GM19238 (cell line): ENCODE results near the gene RAB29.

Source experiments
- DNase-seq: peaks from one replicate; pipeline ENCODE4 v3.0.0; 2011; ENCODE audit warnings: low spot score; ENCODE audit not compliant: insufficient read length

RAB29 gene

GRCh38 chr1:205797168-205797567 lies 21.9 kb upstream of the RAB29 start:
- no peak for DNase-seq

DNA sequence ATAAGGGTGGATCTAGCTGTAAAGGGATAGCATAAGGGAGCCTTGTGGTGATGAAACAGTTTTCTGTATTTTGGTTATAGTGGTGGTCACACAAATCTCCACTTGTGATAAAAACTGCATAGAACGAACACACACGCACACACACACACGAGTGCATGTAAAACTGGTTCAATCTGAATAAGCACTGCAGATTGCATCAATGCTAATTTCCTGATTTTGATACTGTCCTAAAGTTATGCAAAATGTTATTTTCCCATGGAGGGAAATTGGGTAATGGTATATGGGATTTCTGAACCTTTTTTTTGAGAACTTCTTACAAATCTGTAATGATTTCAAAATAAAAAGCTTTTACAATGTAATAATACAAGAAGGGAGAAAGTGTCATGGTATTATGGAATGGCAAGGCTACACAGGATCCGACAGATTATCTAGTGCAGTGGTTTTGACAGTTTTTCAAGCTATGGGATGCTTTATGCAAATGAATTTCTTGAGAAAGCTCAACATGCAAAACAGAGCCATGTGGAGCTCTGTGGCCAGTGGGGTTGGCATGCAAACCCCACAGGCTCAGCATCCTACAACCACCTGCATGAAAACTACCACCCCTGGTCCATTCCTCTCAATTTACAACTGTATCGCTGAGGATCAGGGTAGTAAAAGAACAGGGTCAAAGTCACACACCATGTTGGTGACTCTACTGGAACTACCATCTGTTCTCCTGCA lies 18.9 kb upstream of the RAB29 start:
- DNase-seq = no peak

- no peak for DNase-seq
Observed at GRCh38 chr1:205792961-205793673, 17.8 kb upstream of the RAB29 start.

DNA sequence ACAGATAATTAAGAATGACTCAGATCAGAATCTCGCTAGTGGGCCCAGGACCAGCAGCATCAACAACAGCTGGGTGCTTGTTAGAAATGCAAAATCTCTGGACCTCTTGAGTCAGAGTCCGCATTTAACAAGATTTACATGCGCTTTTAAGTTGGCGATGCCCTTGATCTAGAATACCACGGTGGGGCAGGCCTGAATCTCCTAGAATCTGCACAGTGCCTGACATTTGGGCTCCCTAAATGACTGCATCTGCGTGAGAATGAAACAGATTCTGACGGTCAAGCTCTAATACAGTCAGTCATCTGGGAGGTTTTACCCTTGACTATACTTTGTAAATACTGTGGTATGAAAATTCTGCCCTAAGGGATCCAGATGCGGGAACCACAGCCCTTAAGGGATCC lies 17.2 kb upstream of the RAB29 start:
- DNase-seq = no peak

GRCh38 chr1:205791568-205792180 lies 16.4 kb upstream of the RAB29 start:
- peak; percentile 68 for DNase-seq

GRCh38 chr1:205787287-205787916 lies 12.1 kb upstream of the RAB29 start:
- DNase-seq = no peak

- DNase-seq = no peak
Observed at GRCh38 chr1:205786601-205787000, 11.3 kb upstream of the RAB29 start.

- DNase-seq = no peak
Observed at GRCh38 chr1:205785446-205785845, 10.2 kb upstream of the RAB29 start.

GRCh38 chr1:205783904-205784303 lies 8.6 kb upstream of the RAB29 start:
- DNase-seq = no peak

DNA sequence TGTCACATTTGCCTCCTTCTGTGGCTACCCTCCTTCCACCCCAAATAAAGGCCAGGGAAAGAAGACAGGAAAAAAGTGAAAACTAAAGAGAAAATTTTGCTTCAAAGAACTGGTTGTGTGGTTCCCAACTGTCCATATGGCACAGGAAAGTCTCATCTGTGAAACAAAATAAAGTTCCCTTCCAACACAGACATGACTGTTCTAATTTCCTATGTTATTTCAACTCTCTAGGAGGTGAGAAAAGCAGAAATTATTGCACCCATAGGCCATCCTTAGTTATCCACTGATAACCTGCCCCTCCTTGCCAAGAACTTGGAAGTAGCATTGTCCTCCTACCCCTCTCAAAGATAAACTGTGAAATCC lies 8.1 kb upstream of the RAB29 start:
- DNase-seq = no peak

GRCh38 chr1:205782627-205783432 lies 7.5 kb upstream of the RAB29 start:
- DNase-seq = no peak

- no peak for DNase-seq
Observed at GRCh38 chr1:205780335-205780734, 5.1 kb upstream of the RAB29 start.

- DNase-seq = no peak
Observed at GRCh38 chr1:205777994-205778393, 2.7 kb upstream of the RAB29 start.

DNA sequence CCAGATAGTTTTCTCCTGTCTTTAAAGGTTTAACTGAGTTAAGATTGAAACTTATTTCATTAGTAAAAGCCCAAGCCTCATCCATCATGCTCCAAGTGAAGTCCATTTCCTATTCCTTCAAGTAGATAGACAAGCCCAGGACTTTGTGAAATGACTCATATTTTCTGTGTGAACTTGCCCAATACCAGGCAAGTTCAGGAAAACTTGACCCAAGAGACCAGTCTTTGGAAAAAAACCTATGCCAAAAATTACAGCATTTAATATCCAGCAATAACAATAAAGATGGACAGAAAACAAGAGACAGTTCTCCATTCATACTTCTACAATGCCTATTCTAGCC lies 405 bp upstream of the RAB29 start:
- DNase-seq = no peak

DNA sequence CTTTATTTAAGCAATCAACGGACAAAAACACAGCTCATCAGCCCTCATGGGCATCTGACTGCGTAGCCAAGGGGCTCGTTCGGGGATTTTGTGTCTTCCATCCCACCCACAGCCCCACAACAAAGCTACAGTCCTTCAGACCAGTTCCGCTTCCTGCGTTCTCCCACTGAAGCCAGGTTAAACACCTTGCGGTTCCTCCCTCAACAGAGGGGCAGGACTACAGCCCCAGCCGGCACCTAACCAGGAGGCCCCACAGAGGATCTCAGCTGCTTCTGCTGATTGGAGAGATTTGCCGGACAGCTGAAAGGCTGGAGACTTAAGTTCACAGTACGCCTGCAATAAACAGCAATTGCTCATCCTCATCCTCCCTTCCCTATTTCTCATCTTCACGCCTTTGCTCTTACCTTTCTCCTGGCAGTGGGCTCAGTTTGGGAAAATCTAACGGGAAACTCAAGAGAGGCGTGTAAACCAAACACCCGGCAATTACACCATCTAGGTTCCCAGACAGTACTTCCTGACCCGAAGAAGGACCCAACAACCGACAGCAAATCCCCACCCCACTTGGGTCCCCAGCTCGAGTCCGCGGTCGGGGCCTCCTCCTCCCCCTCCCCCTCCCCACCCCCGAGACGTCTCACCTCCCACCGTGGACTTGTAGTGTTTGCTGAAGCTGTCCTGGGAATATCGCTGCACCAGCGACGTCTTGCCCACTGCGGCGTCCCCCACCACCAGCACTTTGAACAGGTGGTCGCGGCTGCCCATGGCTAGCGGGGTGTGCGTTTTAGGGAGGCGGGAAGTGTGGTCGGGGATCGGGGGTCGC lies 876 bp downstream of the RAB29 start:
- no peak for DNase-seq

GRCh38 chr1:205772607-205773032 lies 2.7 kb downstream of the RAB29 start:
- DNase-seq = no peak

DNA sequence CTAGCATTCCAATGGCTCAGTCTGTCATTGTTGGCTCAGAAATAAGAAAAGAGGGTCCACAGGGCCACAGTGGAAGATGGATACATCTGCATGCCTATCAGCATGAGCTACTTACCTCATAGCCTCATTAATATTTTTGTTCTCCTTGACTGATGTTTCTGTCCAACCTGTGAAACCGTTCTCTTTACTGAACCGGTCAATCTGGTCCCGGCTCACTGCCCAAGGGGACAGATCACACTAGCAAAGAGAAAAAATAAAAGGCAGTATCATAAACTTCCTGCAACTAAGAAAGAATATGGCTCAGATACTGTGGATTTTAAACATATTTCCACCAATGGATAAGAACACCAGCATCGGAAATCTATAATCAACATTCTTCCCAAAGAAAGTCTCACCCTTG lies 4.7 kb downstream of the RAB29 start:
- no peak for DNase-seq

GRCh38 chr1:205769641-205770365 lies 5.5 kb downstream of the RAB29 start:
- no peak for DNase-seq

DNA sequence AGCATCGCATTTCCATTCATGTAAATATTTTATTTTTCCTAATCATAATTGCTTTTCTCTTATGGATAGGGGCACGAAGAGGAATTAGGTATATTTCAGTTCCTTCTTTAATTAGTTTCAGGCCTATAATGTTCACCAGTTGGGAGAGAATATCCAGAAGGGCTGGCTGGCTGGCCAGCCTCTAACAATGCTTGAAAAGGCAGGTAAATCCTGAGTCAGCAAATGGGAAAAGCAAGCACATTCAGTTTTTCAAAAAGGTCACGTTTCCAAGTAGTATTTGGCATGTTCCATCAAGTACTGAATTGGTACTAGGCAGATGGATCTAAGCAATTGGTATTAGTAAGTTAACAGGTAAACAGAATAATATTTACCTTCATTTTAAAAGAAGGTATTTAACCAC lies 8.0 kb downstream of the RAB29 start:
- no peak for DNase-seq

DNA sequence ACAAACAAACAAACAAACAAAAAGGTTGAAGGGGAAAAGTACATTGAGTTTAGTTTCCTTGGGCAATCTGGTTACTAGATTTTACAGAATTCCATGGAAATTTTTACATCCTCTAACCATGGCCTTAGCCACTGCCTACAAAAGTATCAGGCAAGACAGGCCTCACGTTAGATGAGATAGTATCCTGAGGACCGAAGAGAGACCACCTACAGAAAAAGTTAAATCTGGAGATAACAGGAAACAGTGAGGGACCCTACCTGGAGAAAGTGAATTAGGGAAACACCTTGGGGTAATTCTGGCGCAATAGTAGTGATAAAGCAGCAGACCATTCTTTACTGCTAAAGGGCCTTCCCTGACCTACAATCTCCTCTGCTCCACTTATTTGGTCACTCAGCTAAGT lies 8.7 kb downstream of the RAB29 start:
- no peak for DNase-seq
